Ascending aorta (tissue), 2 donors: ENCODE results near the gene SLC6A11. TPM values are rescaled to one million over a fixed set of nuclear protein-coding genes. Genes with fewer than 3 reads are reported as not detected.

Source experiments
- DNase-seq, 2 donors: peaks; one replicate each; pipeline ENCODE4 v3.0.0-alpha.2; 2019; ENCODE audit warnings: low spot score in 2 of 2
- H3K27ac ChIP-seq, 2 donors: fragments of 200-600 bp; sonication (generic); one replicate each; pipeline ENCODE4 v1.5.1; 2016 to 2017; ENCODE audit warnings: mild to moderate bottlenecking in 1 of 2
- H3K27me3 ChIP-seq: fragments of 200-600 bp; sonication (generic); one replicate; pipeline ENCODE4 v1.5.1; 2017
- H3K36me3 ChIP-seq, 2 donors: fragments of 200-600 bp; sonication (generic); one replicate each; pipeline ENCODE4 v1.5.1; 2016
- H3K4me1 ChIP-seq, 2 donors: fragments of 200-600 bp; sonication (generic); one replicate each; pipeline ENCODE4 v1.5.1; 2016 to 2017; ENCODE audit warnings: mild to moderate bottlenecking in 1 of 2
- H3K4me3 ChIP-seq, 2 donors: fragments of 200-600 bp; sonication (generic); one replicate each; pipeline ENCODE4 v1.5.1; 2016 to 2017; ENCODE audit warnings: mild to moderate bottlenecking in 1 of 2
- H3K9me3 ChIP-seq, 2 donors: fragments of 200-600 bp; sonication (generic); one replicate each; pipeline ENCODE4 v1.5.1; 2016
- intact Hi-C: fragments of 100-400 bp; cut with DNase I; formaldehyde crosslinking; loops from one replicate; pipeline ENCODE4 v1.15.1; 2023
- total RNA-seq: library from RNA; depleted of rRNA; stranded (reverse); fragments of >200 nt; gene quantifications from one replicate; pipeline ENCODE4 v1.1.0, GENCODE V29; 2016
- TF ChIP-seq, protein P1 (sequence below), 3 experiments: fragments of 200-600 bp in 2 of 3; fragments of 450-650 bp in 1 of 3; sonication (generic) in 2 of 3; IDR thresholded peaks; one replicate each; pipeline ENCODE4 v1.5.1; 2016 to 2019; ENCODE audit warnings: antibody characterized with exemption in 3 of 3, mild to moderate bottlenecking in 1 of 3, moderate library complexity in 1 of 3

SLC6A11 gene
- total RNA-seq, 1 donor from 2014 or later = not detected

DNA sequence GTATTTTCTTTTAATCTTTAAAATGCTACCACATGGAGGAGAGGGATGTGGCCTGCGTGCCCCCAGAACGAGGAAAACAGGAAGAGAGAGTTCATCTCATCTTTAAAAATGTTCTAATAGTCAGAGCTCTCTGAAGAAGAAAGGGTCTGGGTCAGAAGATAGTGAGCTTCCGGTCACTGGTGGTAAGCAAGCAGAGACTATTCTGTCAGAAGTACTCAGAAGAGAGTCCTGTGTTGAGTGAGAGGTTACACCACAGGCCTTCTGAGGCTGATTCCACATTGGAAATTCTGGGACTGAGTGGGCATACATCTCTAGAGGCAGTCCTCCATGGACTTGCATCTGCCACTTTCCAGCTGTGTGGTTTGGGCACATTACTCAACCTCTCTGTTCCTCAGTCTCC is 94.3 kb downstream of the SLC6A11 start:
- Histone ChIP-seq H3K4me1 (no peaks in the 10 kb centered on the region), H3K9me3 (peaks cover 0 to 20% of the 10 kb centered on the region in 2 donors), H3K4me3 (no peak overlapping the region), H3K27me3 (no peaks in the 10 kb centered on the region), H3K36me3 (no peaks in the 10 kb centered on the region), H3K27ac (no peak overlapping the region)
- no peak for DNase-seq
- intact Hi-C loops = no loop called here
- TF ChIP-seq, protein P1, sequence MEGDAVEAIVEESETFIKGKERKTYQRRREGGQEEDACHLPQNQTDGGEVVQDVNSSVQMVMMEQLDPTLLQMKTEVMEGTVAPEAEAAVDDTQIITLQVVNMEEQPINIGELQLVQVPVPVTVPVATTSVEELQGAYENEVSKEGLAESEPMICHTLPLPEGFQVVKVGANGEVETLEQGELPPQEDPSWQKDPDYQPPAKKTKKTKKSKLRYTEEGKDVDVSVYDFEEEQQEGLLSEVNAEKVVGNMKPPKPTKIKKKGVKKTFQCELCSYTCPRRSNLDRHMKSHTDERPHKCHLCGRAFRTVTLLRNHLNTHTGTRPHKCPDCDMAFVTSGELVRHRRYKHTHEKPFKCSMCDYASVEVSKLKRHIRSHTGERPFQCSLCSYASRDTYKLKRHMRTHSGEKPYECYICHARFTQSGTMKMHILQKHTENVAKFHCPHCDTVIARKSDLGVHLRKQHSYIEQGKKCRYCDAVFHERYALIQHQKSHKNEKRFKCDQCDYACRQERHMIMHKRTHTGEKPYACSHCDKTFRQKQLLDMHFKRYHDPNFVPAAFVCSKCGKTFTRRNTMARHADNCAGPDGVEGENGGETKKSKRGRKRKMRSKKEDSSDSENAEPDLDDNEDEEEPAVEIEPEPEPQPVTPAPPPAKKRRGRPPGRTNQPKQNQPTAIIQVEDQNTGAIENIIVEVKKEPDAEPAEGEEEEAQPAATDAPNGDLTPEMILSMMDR (IDR thresholded peaks at IDR 0.05) = no peak

DNA sequence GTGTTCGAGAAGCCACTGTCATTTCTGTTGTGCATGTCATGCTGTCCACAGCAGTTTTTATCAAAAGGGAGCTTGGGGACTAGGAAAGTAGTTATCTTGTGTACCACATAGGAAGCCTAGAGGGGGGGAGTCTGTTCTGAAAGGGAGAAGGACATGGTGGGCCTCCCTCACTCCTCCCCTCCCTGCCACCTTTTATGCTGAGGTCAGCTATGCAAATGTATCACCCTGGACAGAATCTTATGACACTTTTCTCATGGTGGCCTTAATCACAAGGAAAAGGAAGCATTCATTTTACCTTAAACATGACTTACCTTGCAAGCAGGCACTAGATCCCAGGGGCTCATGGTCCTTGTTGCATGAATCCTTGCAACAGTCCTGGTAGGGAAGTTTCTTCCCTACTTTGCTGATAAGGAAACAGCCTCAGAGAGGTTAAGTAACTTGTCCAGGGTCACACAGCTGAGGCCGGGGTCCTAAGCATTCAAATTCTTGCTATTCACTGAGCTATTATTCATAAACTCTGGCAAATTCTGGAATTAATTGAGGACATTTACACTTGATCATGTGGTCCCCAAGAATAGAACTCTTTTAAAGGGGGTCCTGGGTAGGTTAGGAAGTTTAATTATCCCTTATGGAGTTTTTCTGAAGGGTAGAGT is 95.4 kb downstream of the SLC6A11 start:
- no peak overlapping the region for H3K4me3 ChIP-seq
- peaks cover 0 to 17% of the 10 kb centered on the region in 2 donors for H3K9me3 ChIP-seq
- TF ChIP-seq, protein P1 (IDR thresholded peaks at IDR 0.05) = no peak

DNA sequence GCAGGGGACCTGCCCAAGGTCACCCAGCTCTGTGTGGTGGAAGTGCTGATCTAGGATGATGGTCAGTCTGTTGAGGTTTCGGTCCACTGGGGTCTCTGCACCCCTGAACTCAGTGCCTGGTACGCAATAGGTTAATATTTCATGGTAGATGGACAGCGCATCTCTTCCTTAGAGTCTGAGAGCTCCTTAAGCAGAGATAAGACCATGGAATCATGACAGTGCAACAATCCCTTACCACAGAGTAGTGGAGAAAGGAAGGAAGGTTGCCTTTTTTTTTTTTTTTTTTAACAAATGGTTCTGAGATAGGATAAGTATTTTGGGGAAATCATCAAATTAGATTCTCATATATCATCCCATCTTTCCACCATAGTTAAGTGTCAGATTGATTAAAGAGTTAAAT is 96.8 kb downstream of the SLC6A11 start:
- Histone ChIP-seq H3K27ac (no peak overlapping the region), H3K9me3 (peaks cover 0 to 9% of the 10 kb centered on the region in 2 donors), H3K36me3 (no peaks in the 10 kb centered on the region), H3K4me1 (no peaks in the 10 kb centered on the region), H3K4me3 (no peak overlapping the region), H3K27me3 (no peaks in the 10 kb centered on the region)
- intact Hi-C loops = no loop called here
- no peak for DNase-seq
- TF ChIP-seq, protein P1 (IDR thresholded peaks at IDR 0.05) = no peak

More for the DNA sequence above, 95.4 kb downstream of the SLC6A11 start:
- no peaks in the 10 kb centered on the region for H3K36me3 ChIP-seq
- no peak for DNase-seq
- no peaks in the 10 kb centered on the region for H3K4me1 ChIP-seq
- H3K27ac ChIP-seq = no peak overlapping the region
- intact Hi-C loops = no loop called here
- no peaks in the 10 kb centered on the region for H3K27me3 ChIP-seq

DNA sequence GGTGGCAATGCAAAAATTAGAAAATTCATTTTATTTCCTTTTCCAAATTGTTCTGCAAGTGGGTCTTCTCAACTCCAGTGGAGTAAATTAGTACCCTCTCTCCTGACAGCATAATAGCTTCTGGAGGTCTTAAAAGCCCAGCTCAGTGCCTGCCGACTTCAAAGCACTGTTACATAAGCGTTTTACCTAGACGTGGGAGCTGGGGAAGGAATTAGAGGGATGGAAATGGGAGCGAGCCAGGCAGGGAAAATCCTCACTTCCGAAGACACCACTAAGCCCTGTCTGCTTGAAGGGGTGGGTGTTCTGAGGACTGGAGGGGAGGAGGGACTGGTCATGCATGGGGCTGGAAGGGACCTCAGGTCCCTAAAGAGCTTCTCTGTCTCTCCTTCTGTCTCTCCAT is 99.3 kb downstream of the SLC6A11 start:
- DNase-seq = no peak
- Histone ChIP-seq H3K4me3 (no peak overlapping the region), H3K9me3 (no peaks in the 10 kb centered on the region), H3K27ac (no peak overlapping the region), H3K27me3 (no peaks in the 10 kb centered on the region), H3K4me1 (no peaks in the 10 kb centered on the region), H3K36me3 (no peaks in the 10 kb centered on the region)
- intact Hi-C loops = no loop called here
- TF ChIP-seq, protein P1 (IDR thresholded peaks at IDR 0.05) = no peak

DNA sequence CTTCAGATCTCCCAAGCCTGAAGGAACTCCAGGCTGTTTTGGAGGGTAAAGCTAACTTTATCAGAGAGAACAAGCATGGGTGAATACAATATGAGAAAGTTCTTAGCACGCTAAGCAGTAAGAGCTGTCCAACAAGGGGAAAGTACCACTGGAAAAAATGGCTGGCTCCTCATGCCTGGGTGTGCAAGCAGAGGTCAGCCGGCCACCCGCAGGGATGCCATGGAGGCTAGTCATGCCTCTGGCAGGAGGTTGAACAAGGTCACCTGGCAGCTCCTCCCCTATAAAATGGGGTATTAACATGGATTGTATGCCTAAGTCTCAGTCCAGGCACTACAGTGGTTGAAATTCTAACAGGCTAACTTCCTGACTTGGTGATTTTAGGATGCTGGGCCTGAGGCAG is 101.1 kb downstream of the SLC6A11 start:
- H3K4me3 ChIP-seq = no peak overlapping the region
- H3K27ac ChIP-seq = no peak overlapping the region
- peaks cover 0 to 3% of the 10 kb centered on the region in 2 donors for H3K9me3 ChIP-seq
- no peaks in the 10 kb centered on the region for H3K4me1 ChIP-seq
- intact Hi-C loops = no loop called here
- no peaks in the 10 kb centered on the region for H3K27me3 ChIP-seq
- no peak for DNase-seq
- H3K36me3 ChIP-seq = no peaks in the 10 kb centered on the region
- TF ChIP-seq, protein P1 (IDR thresholded peaks at IDR 0.05) = no peak
